Measurements from ENCODE around the gene SNRPB2.

DNA sequence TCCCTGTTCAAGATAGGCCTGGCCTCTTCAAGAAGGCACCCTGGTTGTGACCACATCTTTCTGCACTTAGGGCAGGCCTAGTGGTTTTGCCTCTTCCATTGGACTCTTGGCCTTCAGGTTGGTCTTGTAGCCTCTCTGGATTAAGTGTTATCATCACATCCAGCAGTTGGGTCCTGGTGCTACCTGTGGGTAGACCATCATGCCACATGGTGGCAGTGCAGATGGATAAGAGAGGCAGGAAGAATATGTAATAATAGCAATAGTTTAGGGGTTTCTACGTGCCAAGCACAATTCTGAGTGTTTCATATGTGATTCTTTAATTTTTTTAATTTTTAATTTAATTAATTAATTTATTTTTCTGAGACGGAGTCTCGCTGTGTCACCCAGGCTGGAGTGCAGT lies 28.5 kb upstream of the SNRPB2 start:
- TF ChIP-seq, protein P1, sequence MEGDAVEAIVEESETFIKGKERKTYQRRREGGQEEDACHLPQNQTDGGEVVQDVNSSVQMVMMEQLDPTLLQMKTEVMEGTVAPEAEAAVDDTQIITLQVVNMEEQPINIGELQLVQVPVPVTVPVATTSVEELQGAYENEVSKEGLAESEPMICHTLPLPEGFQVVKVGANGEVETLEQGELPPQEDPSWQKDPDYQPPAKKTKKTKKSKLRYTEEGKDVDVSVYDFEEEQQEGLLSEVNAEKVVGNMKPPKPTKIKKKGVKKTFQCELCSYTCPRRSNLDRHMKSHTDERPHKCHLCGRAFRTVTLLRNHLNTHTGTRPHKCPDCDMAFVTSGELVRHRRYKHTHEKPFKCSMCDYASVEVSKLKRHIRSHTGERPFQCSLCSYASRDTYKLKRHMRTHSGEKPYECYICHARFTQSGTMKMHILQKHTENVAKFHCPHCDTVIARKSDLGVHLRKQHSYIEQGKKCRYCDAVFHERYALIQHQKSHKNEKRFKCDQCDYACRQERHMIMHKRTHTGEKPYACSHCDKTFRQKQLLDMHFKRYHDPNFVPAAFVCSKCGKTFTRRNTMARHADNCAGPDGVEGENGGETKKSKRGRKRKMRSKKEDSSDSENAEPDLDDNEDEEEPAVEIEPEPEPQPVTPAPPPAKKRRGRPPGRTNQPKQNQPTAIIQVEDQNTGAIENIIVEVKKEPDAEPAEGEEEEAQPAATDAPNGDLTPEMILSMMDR (IDR thresholded peaks at IDR 0.05), result no peak
- TF ChIP-seq POLR2A (IDR thresholded peaks at IDR 0.05) (no peak), POLR2AphosphoS5 (IDR thresholded peaks at IDR 0.05) (no peak)
